Measurements from ENCODE around the gene ADGRL3.

- TF ChIP-seq EZH2 (IDR thresholded peaks at IDR 0.05) = no peak
- no peak for TF ChIP-seq CTCF (IDR thresholded peaks at IDR 0.05)
- TF ChIP-seq EZH2phosphoT487 (IDR thresholded peaks at IDR 0.05) = no peak
Observed at GRCh38 chr4:61603086-61603485, 403.0 kb downstream of the ADGRL3 start.

Measured in neural progenitor cell (in vitro differentiated cells).